H1 (cell line): ENCODE results near the gene VPS9D1.

Experiments used
- ASH2L ChIP-seq: fragments of 200-600, 300-600 bp; sonication (generic); IDR thresholded peaks from one replicate; pipeline ENCODE4 v1.7.1; 2017; ENCODE audit warnings: low read length
- NRF1 ChIP-seq: IDR thresholded peaks from 2 replicates; pipeline ENCODE4 v1.6.1; 2011; ENCODE audit warnings: mild to moderate bottlenecking, low read depth, low read length, improper control_type of control experiment
- POLR2AphosphoS5 ChIP-seq: IDR thresholded peaks from 2 replicates; pipeline ENCODE4 v1.6.1; 2011; ENCODE audit warnings: low read depth, low read length
- TF ChIP-seq, protein P1 (sequence below): IDR thresholded peaks from 2 replicates; pipeline ENCODE4 v1.6.1; 2012; ENCODE audit warnings: inconsistent platforms
- TF ChIP-seq, protein P2 (sequence below): IDR thresholded peaks from 2 replicates; pipeline ENCODE4 v1.6.1; 2011; ENCODE audit warnings: low read depth, mild to moderate bottlenecking, low read length; ENCODE audit not compliant: insufficient read depth

DNA sequence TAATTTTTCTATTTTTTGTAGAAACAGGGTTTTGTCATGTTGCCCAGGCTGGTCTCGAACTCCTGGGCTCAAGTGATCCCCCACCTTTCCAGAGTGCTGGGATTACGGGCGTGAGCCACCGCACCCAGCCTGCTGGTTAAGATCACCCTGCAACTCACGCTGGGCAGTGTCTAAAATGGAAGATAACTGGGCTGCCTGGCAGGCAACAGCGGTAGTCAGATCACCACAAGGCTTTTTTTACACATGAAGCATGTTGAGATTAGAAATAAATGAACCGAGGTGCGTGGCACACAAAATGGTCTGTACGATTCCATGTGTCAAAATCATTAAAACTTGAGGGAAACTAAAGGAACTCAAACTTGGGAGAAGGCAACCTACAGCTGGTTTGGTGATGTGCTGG is 27.4 kb upstream of the VPS9D1 start:
- TF ChIP-seq, protein P1, sequence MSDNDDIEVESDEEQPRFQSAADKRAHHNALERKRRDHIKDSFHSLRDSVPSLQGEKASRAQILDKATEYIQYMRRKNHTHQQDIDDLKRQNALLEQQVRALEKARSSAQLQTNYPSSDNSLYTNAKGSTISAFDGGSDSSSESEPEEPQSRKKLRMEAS, result no peak
- TF ChIP-seq ASH2L, result no peak
- TF ChIP-seq, protein P2, sequence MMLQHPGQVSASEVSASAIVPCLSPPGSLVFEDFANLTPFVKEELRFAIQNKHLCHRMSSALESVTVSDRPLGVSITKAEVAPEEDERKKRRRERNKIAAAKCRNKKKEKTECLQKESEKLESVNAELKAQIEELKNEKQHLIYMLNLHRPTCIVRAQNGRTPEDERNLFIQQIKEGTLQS, result no peak
- no peak for TF ChIP-seq NRF1
- no peak for TF ChIP-seq POLR2AphosphoS5
